SK-N-SH (cell line): ENCODE data around the gene MRGPRX4. TPM values are rescaled to one million over a fixed set of nuclear protein-coding genes. Genes with fewer than 3 reads are reported as not detected.

Experiments
- CTCF ChIA-PET: fragments of 300-600, 350-600 bp; formaldehyde crosslinking; extraction: SDS; loops from one replicate; lab custom pipeline; 2021; lab: Yijun Ruan, JAX
- POLR2A ChIA-PET: fragments of 350-600 bp; sonication (Branson Sonifier 250); formaldehyde crosslinking; extraction: SDS; loops from one replicate; lab custom pipeline; 2020; ENCODE audit warnings: antibody characterized with exemption, inconsistent platforms; lab: Yijun Ruan, JAX
- DNase-seq: peaks from one replicate; pipeline ENCODE4 v3.0.0; 2012
- H2AFZ ChIP-seq: fragments of 200-600 bp; sonication (generic); 2 replicates; pipeline ENCODE4 v1.8.1; 2016; ENCODE audit warnings: antibody characterized with exemption, mild to moderate bottlenecking, low read depth
- H3F3A ChIP-seq: fragments of 200-600 bp; sonication (generic); replicated peaks from 2 replicates; pipeline ENCODE3; 2016; ENCODE audit warnings: antibody characterized with exemption, mild to moderate bottlenecking; ENCODE audit not compliant: insufficient read depth
- H3K27ac ChIP-seq, 2 experiments: fragments of 200-500 bp in 1 of 2; fragments of 200-600 bp in 1 of 2; sonication (Bioruptor generic) in 1 of 2; sonication (generic), shearing (Covaris generic) in 1 of 2; 2 replicates each; pipeline versions ENCODE4 v1.5.1 to v1.6.1; 2014 to 2016; ENCODE audit warnings: low read depth in 2 of 2, inconsistent platforms in 1 of 2, low read length in 1 of 2, mild to moderate bottlenecking in 1 of 2, mixed read lengths in 1 of 2
- H3K27me3 ChIP-seq: fragments of 200-600 bp; sonication (generic), shearing (Covaris generic); 2 replicates; pipeline ENCODE4 v1.6.1; 2016; ENCODE audit warnings: mixed run types; ENCODE audit not compliant: insufficient read depth
- H3K36me3 ChIP-seq, 2 experiments: fragments of 200-500 bp in 1 of 2; fragments of 200-600 bp in 1 of 2; sonication (Bioruptor generic) in 1 of 2; sonication (generic) in 1 of 2; replicated peaks in 1 of 2; 2 replicates each; pipeline versions ENCODE3 to v1.5.1; 2014 to 2016; ENCODE audit warnings: low read length in 1 of 2, mild to moderate bottlenecking in 1 of 2; ENCODE audit not compliant: insufficient read depth in 2 of 2, control insufficient read depth in 1 of 2
- H3K4me1 ChIP-seq, 2 experiments: fragments of 200-500 bp in 1 of 2; fragments of 200-600 bp in 1 of 2; sonication (Bioruptor generic) in 1 of 2; sonication (generic), shearing (Covaris generic) in 1 of 2; 2 replicates each; pipeline versions ENCODE4 v1.5.1 to v1.6.1; 2014 to 2016; ENCODE audit warnings: low read depth in 1 of 2, low read length in 1 of 2, mixed run types in 1 of 2; ENCODE audit not compliant: insufficient read depth in 2 of 2, control insufficient read depth in 1 of 2
- H3K4me2 ChIP-seq: fragments of 200-600 bp; sonication (generic), shearing (Covaris generic); 2 replicates; pipeline ENCODE4 v1.6.1; 2017; ENCODE audit warnings: mixed run types
- H3K4me3 ChIP-seq, 2 experiments: fragments of 200-500 bp in 1 of 2; fragments of 200-600 bp in 1 of 2; sonication (Bioruptor generic) in 1 of 2; sonication (generic), shearing (Covaris generic) in 1 of 2; 2 replicates each; pipeline versions ENCODE4 v1.5.1 to v1.8.1; 2014 to 2016; ENCODE audit warnings: low read depth in 2 of 2, inconsistent platforms in 1 of 2, low read length in 1 of 2, mild to moderate bottlenecking in 1 of 2, mixed read lengths in 1 of 2, moderate library complexity in 1 of 2
- H3K79me2 ChIP-seq: fragments of 200-600 bp; sonication (generic); 2 replicates; pipeline ENCODE4 v1.8.1; 2017; ENCODE audit warnings: mild to moderate bottlenecking; ENCODE audit not compliant: insufficient read depth
- H3K9ac ChIP-seq: fragments of 200-600 bp; sonication (generic); 2 replicates; pipeline ENCODE4 v1.6.1; 2017; ENCODE audit warnings: mixed run types
- H3K9me2 ChIP-seq: fragments of 200-600 bp; sonication (generic); 2 replicates; pipeline ENCODE4 v1.6.1; 2017; ENCODE audit warnings: mixed run types
- H3K9me3 ChIP-seq: fragments of 200-600 bp; sonication (generic); 2 replicates; pipeline ENCODE4 v1.6.1; 2017; ENCODE audit warnings: mixed run types, mild to moderate bottlenecking, moderate library complexity
- H4K20me1 ChIP-seq: fragments of 200-600 bp; sonication (generic); 2 replicates; pipeline ENCODE4 v1.6.1; 2017; ENCODE audit warnings: mild to moderate bottlenecking, mixed run types; ENCODE audit not compliant: insufficient read depth
- CHD2 ChIP-seq: fragments of 150-350 bp; IDR thresholded peaks from 2 replicates; pipeline ENCODE4 v1.6.1; 2018; ENCODE audit warnings: low read length; ENCODE audit not compliant: partially characterized antibody
- ELF1 ChIP-seq: IDR thresholded peaks from 2 replicates; pipeline ENCODE4 v1.4.0; 2012
- EP300 ChIP-seq, 2 experiments: IDR thresholded peaks; 2 replicates each; pipeline versions ENCODE4 v1.4.0 to v1.6.1; 2012; ENCODE audit warnings: borderline replicate concordance in 1 of 2, low read depth in 1 of 2, low read length in 1 of 2
- GABPA ChIP-seq: IDR thresholded peaks from 2 replicates; pipeline ENCODE4 v1.4.0; 2012; ENCODE audit warnings: low read depth, mild to moderate bottlenecking
- GATA2 ChIP-seq: sonication (generic); formaldehyde crosslinking; IDR thresholded peaks from 2 replicates; pipeline ENCODE4 v1.5.0; 2020; ENCODE audit warnings: mild to moderate bottlenecking, missing genetic modification reagents
- MEF2A ChIP-seq: IDR thresholded peaks from 2 replicates; pipeline ENCODE4 v1.4.0; 2012; ENCODE audit warnings: low read depth, borderline replicate concordance
- MXI1 ChIP-seq: IDR thresholded peaks from 2 replicates; pipeline ENCODE4 v1.6.1; 2012; ENCODE audit warnings: mild to moderate bottlenecking, low read depth, low read length, improper control_type of control experiment
- NRF1 ChIP-seq: IDR thresholded peaks from 2 replicates; pipeline ENCODE4 v1.6.1; 2012; ENCODE audit warnings: low read depth, mild to moderate bottlenecking, low read length
- PBX3 ChIP-seq: IDR thresholded peaks from 2 replicates; pipeline ENCODE4; 2012
- POLR2AphosphoS5 ChIP-seq: IDR thresholded peaks from 2 replicates; pipeline ENCODE4 v1.6.1; 2012; ENCODE audit warnings: low read depth, low read length
- RCOR1 ChIP-seq: fragments of 150-350 bp; IDR thresholded peaks from 2 replicates; pipeline ENCODE4 v1.6.1; 2017; ENCODE audit warnings: antibody characterized with exemption, low read length
- RFX5 ChIP-seq: IDR thresholded peaks from 2 replicates; pipeline ENCODE4 v1.6.1; 2012; ENCODE audit warnings: mild to moderate bottlenecking, improper control_type of control experiment, low read length
- RXRA ChIP-seq: IDR thresholded peaks from 2 replicates; pipeline ENCODE4 v1.4.0; 2012; ENCODE audit warnings: low read depth, mild to moderate bottlenecking, borderline replicate concordance
- SIN3A ChIP-seq: IDR thresholded peaks from 2 replicates; pipeline ENCODE4 v1.6.1; 2012; ENCODE audit warnings: low read depth, mild to moderate bottlenecking, low read length, moderate library complexity, borderline replicate concordance
- TAF1 ChIP-seq: IDR thresholded peaks from 2 replicates; pipeline ENCODE4 v1.6.1; 2012; ENCODE audit warnings: low read depth, mild to moderate bottlenecking, low read length, moderate library complexity, borderline replicate concordance
- TEAD4 ChIP-seq: IDR thresholded peaks from 2 replicates; pipeline ENCODE4 v1.4.0; 2012; ENCODE audit warnings: mild to moderate bottlenecking, borderline replicate concordance; ENCODE audit not compliant: insufficient read depth
- YY1 ChIP-seq: IDR thresholded peaks from 2 replicates; pipeline ENCODE4 v1.4.0; 2012; ENCODE audit warnings: low read depth, mild to moderate bottlenecking
- WGBS: methylation state at CpG from one replicate; pipeline ENCODE4 v1.1.6; 2017; ENCODE audit warnings: low lambda C conversion rate; 5-methylcytosine and 5-hydroxymethylcytosine counted together
- polyA plus RNA-seq, 3 experiments: library from polyadenylated mRNA; depleted of rRNA; stranded (reverse); fragments of >200 nt; gene quantifications; 2 replicates each; pipeline ENCODE4 v1.2.3, GENCODE V29; 2012
- TF ChIP-seq, protein P1 (sequence below): IDR thresholded peaks from 2 replicates; pipeline ENCODE4 v1.4.0; 2012; ENCODE audit warnings: low read depth
- TF ChIP-seq, protein P2 (sequence below): IDR thresholded peaks from 2 replicates; pipeline ENCODE4 v1.4.0; 2012; ENCODE audit warnings: low read depth, borderline replicate concordance
- TF ChIP-seq, protein P3 (sequence below): fragments of 150-350 bp; IDR thresholded peaks from 2 replicates; pipeline ENCODE4 v1.6.1; 2017; ENCODE audit warnings: antibody characterized with exemption, low read length, low read depth, borderline replicate concordance

MRGPRX4 gene
- polyA plus RNA-seq, 1 of the 3 experiments (the other 2 are of a cell fraction), result not detected

DNA sequence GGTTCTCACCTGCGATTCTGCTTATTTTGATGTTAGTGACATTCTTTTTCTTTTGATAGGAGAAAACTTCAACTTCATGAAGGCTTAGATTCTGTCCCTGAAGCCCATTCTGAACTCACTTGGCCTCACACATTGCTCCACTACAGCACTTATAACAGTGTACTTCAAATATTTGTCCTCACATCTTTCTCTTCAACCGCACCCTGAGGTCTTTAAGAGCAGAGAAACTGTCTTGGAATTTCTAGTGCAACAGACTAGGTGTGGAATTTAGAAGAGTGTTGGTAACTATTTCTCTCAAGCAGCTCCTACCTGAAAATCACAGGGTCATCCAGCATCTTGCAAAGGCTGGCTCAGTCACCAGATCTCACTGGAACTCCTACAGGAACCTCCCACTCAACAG, 32.5 kb upstream of the MRGPRX4 start:
- no peak for DNase-seq
- no peaks in the 10 kb centered on the region for H3K36me3 ChIP-seq
- no peak overlapping the region for H3K9ac ChIP-seq
- 61% methylated on average over 2 of the region's 2 CpGs for WGBS
- H3K9me3 ChIP-seq, result no peaks in the 10 kb centered on the region
- ChIA-PET POLR2A (no interaction called here), CTCF (interaction anchor here (0.9 kb wide), 1 partner anchor 25 kb away, joined by 3 read pairs; no protein-coding TSS in a partner anchor)
- no peak overlapping the region for H3K27ac ChIP-seq
- TF ChIP-seq SIN3A, result no peak
- no peak for TF ChIP-seq GATA2 (CRISPR knock-in tag)
- TF ChIP-seq, protein P1, sequence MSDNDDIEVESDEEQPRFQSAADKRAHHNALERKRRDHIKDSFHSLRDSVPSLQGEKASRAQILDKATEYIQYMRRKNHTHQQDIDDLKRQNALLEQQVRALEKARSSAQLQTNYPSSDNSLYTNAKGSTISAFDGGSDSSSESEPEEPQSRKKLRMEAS, result no peak
- TF ChIP-seq EP300 (IDR thresholded peaks at IDR 0.05; ENCODE audit: borderline replicate concordance in 1 of 2, low read depth in 1 of 2, low read length in 1 of 2), result no peak
- no peak for TF ChIP-seq TEAD4
- TF ChIP-seq NRF1, result no peak
- no peak for TF ChIP-seq MXI1
- TF ChIP-seq PBX3, result no peak
- no peak for TF ChIP-seq RXRA
- TF ChIP-seq TAF1, result no peak
- TF ChIP-seq, protein P2, sequence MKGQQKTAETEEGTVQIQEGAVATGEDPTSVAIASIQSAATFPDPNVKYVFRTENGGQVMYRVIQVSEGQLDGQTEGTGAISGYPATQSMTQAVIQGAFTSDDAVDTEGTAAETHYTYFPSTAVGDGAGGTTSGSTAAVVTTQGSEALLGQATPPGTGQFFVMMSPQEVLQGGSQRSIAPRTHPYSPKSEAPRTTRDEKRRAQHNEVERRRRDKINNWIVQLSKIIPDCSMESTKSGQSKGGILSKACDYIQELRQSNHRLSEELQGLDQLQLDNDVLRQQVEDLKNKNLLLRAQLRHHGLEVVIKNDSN, result no peak
- no peak for TF ChIP-seq GABPA
- no peak for TF ChIP-seq RFX5
- no peak for TF ChIP-seq YY1
- no peaks in the 10 kb centered on the region for H3K79me2 ChIP-seq
- no peaks in the 10 kb centered on the region for H4K20me1 ChIP-seq
- no peaks in the 10 kb centered on the region for H3K4me1 ChIP-seq
- no peaks in the 10 kb centered on the region for H3K9me2 ChIP-seq
- H2AFZ ChIP-seq, result no peak overlapping the region
- H3F3A ChIP-seq, result no peaks in the 10 kb centered on the region
- H3K4me3 ChIP-seq, result no peak overlapping the region
- peaks cover 3% of the 10 kb centered on the region; the same call in 1 of the 2 replicates for H3K27me3 ChIP-seq
- H3K4me2 ChIP-seq, result no peak overlapping the region

- CTCF ChIA-PET, result interaction anchor here (1.2 to 1.5 kb wide), 2 partner anchors 29 to 153 kb away, joined by 3 to 5 read pairs; no protein-coding TSS in a partner anchor
- Histone ChIP-seq H3K27ac (no peak overlapping the region), H3K4me1 (no peaks in the 10 kb centered on the region), H3K27me3 (peaks cover 8% of the 10 kb centered on the region; the same call in 1 of the 2 replicates), H4K20me1 (no peaks in the 10 kb centered on the region), H3F3A (no peaks in the 10 kb centered on the region), H3K9ac (no peak overlapping the region), H3K79me2 (no peaks in the 10 kb centered on the region), H3K9me3 (no peaks in the 10 kb centered on the region), H2AFZ (no peak overlapping the region), H3K9me2 (no peaks in the 10 kb centered on the region), H3K4me3 (no peak overlapping the region), H3K36me3 (no peaks in the 10 kb centered on the region), H3K4me2 (no peak overlapping the region)
- TF ChIP-seq CHD2 (no peak), RXRA (no peak), TAF1 (no peak), PBX3 (no peak), GABPA (no peak), ELF1 (no peak), MEF2A (no peak), POLR2AphosphoS5 (no peak), RCOR1 (no peak), SIN3A (no peak)
- TF ChIP-seq, protein P3, sequence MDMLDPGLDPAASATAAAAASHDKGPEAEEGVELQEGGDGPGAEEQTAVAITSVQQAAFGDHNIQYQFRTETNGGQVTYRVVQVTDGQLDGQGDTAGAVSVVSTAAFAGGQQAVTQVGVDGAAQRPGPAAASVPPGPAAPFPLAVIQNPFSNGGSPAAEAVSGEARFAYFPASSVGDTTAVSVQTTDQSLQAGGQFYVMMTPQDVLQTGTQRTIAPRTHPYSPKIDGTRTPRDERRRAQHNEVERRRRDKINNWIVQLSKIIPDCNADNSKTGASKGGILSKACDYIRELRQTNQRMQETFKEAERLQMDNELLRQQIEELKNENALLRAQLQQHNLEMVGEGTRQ, result no peak
- WGBS, result 55% methylated on average over 5 of the region's 5 CpGs
- POLR2A ChIA-PET, result no interaction called here
- DNase-seq, result no peak
These were observed 28.4 kb upstream of the MRGPRX4 start for GRCh38 chr11:18144243-18144642.
